Neural cell (in vitro differentiated cells): ENCODE measurements around the gene GRPEL2. TPM values are rescaled to one million over a fixed set of nuclear protein-coding genes. Genes with fewer than 3 reads are reported as not detected.

ENCODE experiments used
- H2AFZ ChIP-seq: fragments of 200-600, 300-800 bp; sonication (generic), shearing (Covaris generic); 2 replicates; pipeline ENCODE4 v1.6.0; 2014; ENCODE audit warnings: low read depth, mild to moderate bottlenecking, antibody characterized with exemption, low read length, moderate library complexity
- H3F3A ChIP-seq: fragments of 200-600 bp; shearing (Covaris generic); 2 replicates; pipeline ENCODE4 v1.6.1; 2016; ENCODE audit warnings: mild to moderate bottlenecking, moderate library complexity, mixed read lengths, antibody characterized with exemption, low read length; ENCODE audit not compliant: insufficient read depth, poor library complexity, severe bottlenecking
- H3K27ac ChIP-seq: fragments of 200-600, 300-800 bp; sonication (generic), shearing (Covaris generic); 2 replicates; pipeline ENCODE4 v1.5.1; 2014; ENCODE audit warnings: mild to moderate bottlenecking, low read length, moderate library complexity
- H3K27me3 ChIP-seq: fragments of 300-800, 200-600 bp; sonication (generic), shearing (Covaris generic); 2 replicates; pipeline ENCODE4 v1.6.0; 2014; ENCODE audit warnings: mild to moderate bottlenecking, low read depth, low read length, moderate library complexity; ENCODE audit not compliant: insufficient read depth
- H3K36me3 ChIP-seq: fragments of 300-800, 200-600 bp; sonication (generic), shearing (Covaris generic); 2 replicates; pipeline ENCODE4 v1.5.1; 2014; ENCODE audit warnings: mild to moderate bottlenecking, antibody characterized with exemption, low read length, moderate library complexity; ENCODE audit not compliant: insufficient read depth
- H3K4me2 ChIP-seq: fragments of 300-800, 200-600 bp; sonication (generic), shearing (Covaris generic); 2 replicates; pipeline ENCODE4 v1.6.0; 2014; ENCODE audit warnings: mild to moderate bottlenecking, low read length
- H3K4me3 ChIP-seq: fragments of 300-800, 200-600 bp; sonication (generic), shearing (Covaris generic); 2 replicates; pipeline ENCODE4 v1.5.1; 2014; ENCODE audit warnings: mild to moderate bottlenecking, low read length, moderate library complexity
- H3K79me2 ChIP-seq: fragments of 200-600 bp; shearing (Covaris generic); replicated peaks from 2 replicates; pipeline ENCODE4 v1.6.0; 2014; ENCODE audit warnings: mild to moderate bottlenecking, low read length, moderate library complexity; ENCODE audit not compliant: insufficient read depth
- H3K9ac ChIP-seq: fragments of 300-800, 200-600 bp; sonication (generic), shearing (Covaris generic); 2 replicates; pipeline ENCODE4 v1.6.1; 2016; ENCODE audit warnings: mild to moderate bottlenecking, low read length, mixed read lengths
- H3K9me2 ChIP-seq: fragments of 200-600 bp; shearing (Covaris generic); 2 replicates; pipeline ENCODE4 v1.6.1; 2016; ENCODE audit warnings: mild to moderate bottlenecking, low read length, mixed read lengths; ENCODE audit not compliant: insufficient read depth
- H3K9me3 ChIP-seq: fragments of 200-600, 300-800 bp; sonication (generic), shearing (Covaris generic); 2 replicates; pipeline ENCODE4 v1.6.1; 2016; ENCODE audit warnings: mild to moderate bottlenecking, mixed run types, low read length, moderate library complexity, mixed read lengths
- H4K20me1 ChIP-seq: fragments of 200-600 bp; shearing (Covaris generic); 2 replicates; pipeline ENCODE4 v1.6.1; 2016; ENCODE audit warnings: mild to moderate bottlenecking, mixed run types; ENCODE audit not compliant: insufficient read depth
- EP300 ChIP-seq: fragments of 450-650 bp; conservative IDR thresholded peaks from 2 replicates; pipeline ENCODE4 v1.6.1; 2014; ENCODE audit warnings: antibody characterized with exemption, mild to moderate bottlenecking, moderate library complexity; ENCODE audit not compliant: poor library complexity, severe bottlenecking
- EZH2 ChIP-seq: fragments of 200-600, 300-800 bp; shearing (Covaris generic), sonication (generic); IDR thresholded peaks from 2 replicates; pipeline ENCODE4 v1.6.1; 2014; ENCODE audit warnings: antibody characterized with exemption, low read length, borderline replicate concordance, mild to moderate bottlenecking; ENCODE audit not compliant: insufficient read depth, poor library complexity, severe bottlenecking
- MXI1 ChIP-seq: fragments of 450-650 bp; conservative IDR thresholded peaks from 2 replicates; pipeline ENCODE4 v1.6.1; 2014; ENCODE audit warnings: antibody characterized with exemption, mild to moderate bottlenecking; ENCODE audit not compliant: poor library complexity, severe bottlenecking
- POLR2AphosphoS5 ChIP-seq: IDR thresholded peaks from 2 replicates; pipeline ENCODE4 v1.6.1; 2012
- RAD21 ChIP-seq: fragments of 450-650 bp; conservative IDR thresholded peaks from 2 replicates; pipeline ENCODE4 v1.6.1; 2014; ENCODE audit warnings: antibody characterized with exemption, mild to moderate bottlenecking, moderate library complexity
- SMC3 ChIP-seq: fragments of 450-650 bp; conservative IDR thresholded peaks from 2 replicates; pipeline ENCODE4 v1.6.1; 2014; ENCODE audit warnings: antibody characterized with exemption, mild to moderate bottlenecking, moderate library complexity; ENCODE audit not compliant: poor library complexity
- TAF1 ChIP-seq: IDR thresholded peaks from 2 replicates; pipeline ENCODE4 v1.6.1; 2012; ENCODE audit warnings: low read depth
- polyA plus RNA-seq: library from polyadenylated mRNA; depleted of rRNA; stranded (reverse); fragments of >200 nt; gene quantifications from 2 replicates; pipeline ENCODE4 v1.2.3, GENCODE V29; 2014
- TF ChIP-seq, protein P1 (sequence below): fragments of 450-650 bp; IDR thresholded peaks from 2 replicates; pipeline ENCODE4 v1.5.1; 2014; ENCODE audit warnings: antibody characterized with exemption, mild to moderate bottlenecking, moderate library complexity; ENCODE audit not compliant: poor library complexity, severe bottlenecking
- TF ChIP-seq, protein P2 (sequence below): IDR thresholded peaks from 2 replicates; pipeline ENCODE4 v1.6.1; 2012; ENCODE audit warnings: borderline replicate concordance

The GRPEL2 gene
- polyA plus RNA-seq, 1 donor from 2014 or later = 19.3 TPM

DNA sequence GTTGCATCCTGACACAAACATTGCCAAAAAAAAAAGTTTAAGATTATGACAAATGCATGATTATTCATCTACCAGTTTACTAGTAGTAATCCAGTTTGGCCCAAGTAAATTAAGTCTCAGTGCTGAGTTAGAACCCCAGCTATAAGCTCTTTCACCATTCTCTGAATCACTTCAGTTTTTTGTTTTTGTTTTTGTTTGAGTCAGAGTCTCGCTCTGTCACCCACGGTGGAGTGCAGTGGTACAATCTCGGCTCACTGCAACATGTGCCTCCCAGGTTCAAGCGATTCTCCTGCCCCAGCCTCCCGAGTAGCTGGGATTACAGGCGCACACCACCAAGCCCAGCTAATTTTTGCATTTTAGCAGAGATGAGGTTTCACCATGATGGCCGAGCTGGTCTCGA is 11.1 kb downstream of the GRPEL2 start:
- H3K9me3 ChIP-seq = no peaks in the 10 kb centered on the region
- no peaks in the 10 kb centered on the region for H3K36me3 ChIP-seq
- no peaks in the 10 kb centered on the region for H3K9me2 ChIP-seq
- no peaks in the 10 kb centered on the region for H3K27me3 ChIP-seq
- no peak overlapping the region for H3K9ac ChIP-seq
- H3K4me2 ChIP-seq = no peak overlapping the region
- no peaks in the 10 kb centered on the region for H3K79me2 ChIP-seq
- no peak overlapping the region for H2AFZ ChIP-seq
- H3F3A ChIP-seq = no peaks in the 10 kb centered on the region
- H3K27ac ChIP-seq = no peak overlapping the region
- H3K4me3 ChIP-seq = peak overlapping the region; percentile 29
- H4K20me1 ChIP-seq = no peaks in the 10 kb centered on the region
- TF ChIP-seq, protein P1, sequence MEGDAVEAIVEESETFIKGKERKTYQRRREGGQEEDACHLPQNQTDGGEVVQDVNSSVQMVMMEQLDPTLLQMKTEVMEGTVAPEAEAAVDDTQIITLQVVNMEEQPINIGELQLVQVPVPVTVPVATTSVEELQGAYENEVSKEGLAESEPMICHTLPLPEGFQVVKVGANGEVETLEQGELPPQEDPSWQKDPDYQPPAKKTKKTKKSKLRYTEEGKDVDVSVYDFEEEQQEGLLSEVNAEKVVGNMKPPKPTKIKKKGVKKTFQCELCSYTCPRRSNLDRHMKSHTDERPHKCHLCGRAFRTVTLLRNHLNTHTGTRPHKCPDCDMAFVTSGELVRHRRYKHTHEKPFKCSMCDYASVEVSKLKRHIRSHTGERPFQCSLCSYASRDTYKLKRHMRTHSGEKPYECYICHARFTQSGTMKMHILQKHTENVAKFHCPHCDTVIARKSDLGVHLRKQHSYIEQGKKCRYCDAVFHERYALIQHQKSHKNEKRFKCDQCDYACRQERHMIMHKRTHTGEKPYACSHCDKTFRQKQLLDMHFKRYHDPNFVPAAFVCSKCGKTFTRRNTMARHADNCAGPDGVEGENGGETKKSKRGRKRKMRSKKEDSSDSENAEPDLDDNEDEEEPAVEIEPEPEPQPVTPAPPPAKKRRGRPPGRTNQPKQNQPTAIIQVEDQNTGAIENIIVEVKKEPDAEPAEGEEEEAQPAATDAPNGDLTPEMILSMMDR = no peak
- TF ChIP-seq, protein P2, sequence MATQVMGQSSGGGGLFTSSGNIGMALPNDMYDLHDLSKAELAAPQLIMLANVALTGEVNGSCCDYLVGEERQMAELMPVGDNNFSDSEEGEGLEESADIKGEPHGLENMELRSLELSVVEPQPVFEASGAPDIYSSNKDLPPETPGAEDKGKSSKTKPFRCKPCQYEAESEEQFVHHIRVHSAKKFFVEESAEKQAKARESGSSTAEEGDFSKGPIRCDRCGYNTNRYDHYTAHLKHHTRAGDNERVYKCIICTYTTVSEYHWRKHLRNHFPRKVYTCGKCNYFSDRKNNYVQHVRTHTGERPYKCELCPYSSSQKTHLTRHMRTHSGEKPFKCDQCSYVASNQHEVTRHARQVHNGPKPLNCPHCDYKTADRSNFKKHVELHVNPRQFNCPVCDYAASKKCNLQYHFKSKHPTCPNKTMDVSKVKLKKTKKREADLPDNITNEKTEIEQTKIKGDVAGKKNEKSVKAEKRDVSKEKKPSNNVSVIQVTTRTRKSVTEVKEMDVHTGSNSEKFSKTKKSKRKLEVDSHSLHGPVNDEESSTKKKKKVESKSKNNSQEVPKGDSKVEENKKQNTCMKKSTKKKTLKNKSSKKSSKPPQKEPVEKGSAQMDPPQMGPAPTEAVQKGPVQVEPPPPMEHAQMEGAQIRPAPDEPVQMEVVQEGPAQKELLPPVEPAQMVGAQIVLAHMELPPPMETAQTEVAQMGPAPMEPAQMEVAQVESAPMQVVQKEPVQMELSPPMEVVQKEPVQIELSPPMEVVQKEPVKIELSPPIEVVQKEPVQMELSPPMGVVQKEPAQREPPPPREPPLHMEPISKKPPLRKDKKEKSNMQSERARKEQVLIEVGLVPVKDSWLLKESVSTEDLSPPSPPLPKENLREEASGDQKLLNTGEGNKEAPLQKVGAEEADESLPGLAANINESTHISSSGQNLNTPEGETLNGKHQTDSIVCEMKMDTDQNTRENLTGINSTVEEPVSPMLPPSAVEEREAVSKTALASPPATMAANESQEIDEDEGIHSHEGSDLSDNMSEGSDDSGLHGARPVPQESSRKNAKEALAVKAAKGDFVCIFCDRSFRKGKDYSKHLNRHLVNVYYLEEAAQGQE = no peak
- TF ChIP-seq SMC3 = no peak
- no peak for TF ChIP-seq EP300
- TF ChIP-seq POLR2AphosphoS5 = no peak
- TF ChIP-seq RAD21 = no peak
- TF ChIP-seq EZH2 = no peak
- no peak for TF ChIP-seq TAF1
- TF ChIP-seq MXI1 = no peak

DNA sequence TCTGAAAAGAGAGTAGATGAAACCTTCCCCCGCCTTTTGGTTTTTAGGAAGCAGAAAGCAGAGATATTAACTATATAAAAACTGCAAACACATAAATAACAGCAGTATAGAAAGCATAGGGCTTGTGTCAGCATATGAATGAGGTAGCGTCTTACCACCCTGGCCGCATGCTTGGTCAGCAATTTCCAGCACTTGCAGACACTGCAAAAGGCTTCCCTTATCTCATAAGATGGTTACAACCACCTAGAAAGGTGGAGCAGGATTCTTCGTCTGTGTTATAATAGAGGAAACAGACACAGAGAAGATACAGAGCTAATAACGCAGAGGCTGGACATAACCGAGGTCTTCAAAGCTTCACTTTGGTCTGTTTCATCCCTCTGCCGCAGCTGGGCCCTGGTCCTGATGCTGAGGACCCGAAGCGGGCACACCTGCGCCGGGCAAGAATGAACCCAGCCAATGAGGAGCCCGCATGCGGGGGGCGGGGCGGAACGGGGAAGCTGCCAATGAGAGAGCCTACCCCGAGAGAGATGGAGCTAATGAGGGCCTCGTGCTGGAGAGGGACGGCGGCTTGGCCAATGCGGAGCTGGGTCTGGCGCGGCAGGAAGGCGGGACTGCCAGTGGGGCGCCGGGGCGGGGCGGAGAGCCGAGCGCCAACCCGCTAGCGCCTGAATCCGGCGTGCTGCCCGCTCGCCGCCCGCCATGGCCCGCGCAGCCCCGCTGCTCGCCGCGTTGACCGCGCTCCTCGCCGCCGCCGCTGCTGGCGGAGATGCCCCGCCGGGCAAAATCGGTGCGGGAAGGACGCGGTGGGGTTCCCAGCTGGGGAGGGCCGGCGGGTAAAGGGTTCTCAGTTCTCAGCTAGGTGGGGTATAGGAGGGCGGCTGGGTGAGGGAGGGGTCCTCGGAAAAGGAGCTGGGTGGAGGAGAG is 12.3 kb downstream of the GRPEL2 start, which contains the start of gene PCYOX1L:
Gene PCYOX1L (plus strand): TSS at position 677 of the 924 bp plus-strand sequence. CDS start 23 bp downstream, at position 700.
- H3K4me2 ChIP-seq = peak within 1 kb of the TSS; percentile 98
- no peaks in the 10 kb centered on the region for H3K27me3 ChIP-seq
- TF ChIP-seq SMC3 (peak; percentile 30), MXI1 (peak; percentile 96), RAD21 (no peak), POLR2AphosphoS5 (peak; percentile 56), EP300 (peak; percentile 65)
- TF ChIP-seq, protein P1 = peak; percentile 43
- TF ChIP-seq, protein P2 = no peak
- H2AFZ ChIP-seq = peak within 1 kb of the TSS; percentile 93
- H3K27ac ChIP-seq = peak within 1 kb of the TSS; percentile 74
- H3K9ac ChIP-seq = peak within 1 kb of the TSS; percentile 77
- no peaks in the 10 kb centered on the region for H3K79me2 ChIP-seq
- no peaks in the 10 kb centered on the region for H3F3A ChIP-seq
- no peaks in the 10 kb centered on the region for H3K9me3 ChIP-seq
- H3K9me2 ChIP-seq = no peaks in the 10 kb centered on the region
- peak within 1 kb of the TSS; percentile 83 for H3K4me3 ChIP-seq
- no peaks in the 10 kb centered on the region for H4K20me1 ChIP-seq
- H3K36me3 ChIP-seq = no peaks in the 10 kb centered on the region
